HL-60 (cell line): Measurements from ENCODE around the gene KCNJ3.

Experiments used
- GABPA ChIP-seq: IDR thresholded peaks from 2 replicates; pipeline ENCODE4 v1.6.1; 2012; ENCODE audit warnings: low read depth
- POLR2AphosphoS5 ChIP-seq: IDR thresholded peaks from 2 replicates; pipeline ENCODE4 v1.6.1; 2012; ENCODE audit warnings: low read depth
- TF ChIP-seq, protein P1 (sequence below): IDR thresholded peaks from one replicate; pipeline ENCODE4 v1.5.1; 2011; ENCODE audit warnings: low read length, control low read depth, inconsistent platforms; ENCODE audit not compliant: insufficient read depth
- TF ChIP-seq, protein P2 (sequence below): IDR thresholded peaks from 2 replicates; pipeline ENCODE4 v1.6.1; 2012; ENCODE audit warnings: low read depth; ENCODE audit not compliant: insufficient replicate concordance

DNA sequence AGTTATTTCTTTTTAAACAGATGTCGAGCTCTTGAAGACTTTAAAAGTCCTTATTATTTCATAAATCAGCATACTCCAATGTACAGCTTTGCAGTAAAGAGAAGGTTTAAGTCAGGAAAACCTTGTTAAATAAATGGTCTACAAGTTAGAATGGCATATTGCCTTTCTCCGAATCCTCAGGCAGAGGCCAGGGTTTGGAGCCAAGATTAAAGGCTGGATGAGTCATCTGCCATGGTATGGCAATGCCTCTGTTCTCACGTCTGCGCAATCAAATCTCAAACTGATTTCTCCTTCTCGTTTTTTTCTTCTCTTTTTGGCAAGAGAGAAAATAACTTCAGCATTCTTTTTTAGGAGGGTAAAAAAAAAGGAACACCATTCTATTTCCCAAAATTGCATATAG, 5.6 kb upstream of the KCNJ3 start:
- TF ChIP-seq, protein P1, sequence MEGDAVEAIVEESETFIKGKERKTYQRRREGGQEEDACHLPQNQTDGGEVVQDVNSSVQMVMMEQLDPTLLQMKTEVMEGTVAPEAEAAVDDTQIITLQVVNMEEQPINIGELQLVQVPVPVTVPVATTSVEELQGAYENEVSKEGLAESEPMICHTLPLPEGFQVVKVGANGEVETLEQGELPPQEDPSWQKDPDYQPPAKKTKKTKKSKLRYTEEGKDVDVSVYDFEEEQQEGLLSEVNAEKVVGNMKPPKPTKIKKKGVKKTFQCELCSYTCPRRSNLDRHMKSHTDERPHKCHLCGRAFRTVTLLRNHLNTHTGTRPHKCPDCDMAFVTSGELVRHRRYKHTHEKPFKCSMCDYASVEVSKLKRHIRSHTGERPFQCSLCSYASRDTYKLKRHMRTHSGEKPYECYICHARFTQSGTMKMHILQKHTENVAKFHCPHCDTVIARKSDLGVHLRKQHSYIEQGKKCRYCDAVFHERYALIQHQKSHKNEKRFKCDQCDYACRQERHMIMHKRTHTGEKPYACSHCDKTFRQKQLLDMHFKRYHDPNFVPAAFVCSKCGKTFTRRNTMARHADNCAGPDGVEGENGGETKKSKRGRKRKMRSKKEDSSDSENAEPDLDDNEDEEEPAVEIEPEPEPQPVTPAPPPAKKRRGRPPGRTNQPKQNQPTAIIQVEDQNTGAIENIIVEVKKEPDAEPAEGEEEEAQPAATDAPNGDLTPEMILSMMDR = no peak
- TF ChIP-seq, protein P2, sequence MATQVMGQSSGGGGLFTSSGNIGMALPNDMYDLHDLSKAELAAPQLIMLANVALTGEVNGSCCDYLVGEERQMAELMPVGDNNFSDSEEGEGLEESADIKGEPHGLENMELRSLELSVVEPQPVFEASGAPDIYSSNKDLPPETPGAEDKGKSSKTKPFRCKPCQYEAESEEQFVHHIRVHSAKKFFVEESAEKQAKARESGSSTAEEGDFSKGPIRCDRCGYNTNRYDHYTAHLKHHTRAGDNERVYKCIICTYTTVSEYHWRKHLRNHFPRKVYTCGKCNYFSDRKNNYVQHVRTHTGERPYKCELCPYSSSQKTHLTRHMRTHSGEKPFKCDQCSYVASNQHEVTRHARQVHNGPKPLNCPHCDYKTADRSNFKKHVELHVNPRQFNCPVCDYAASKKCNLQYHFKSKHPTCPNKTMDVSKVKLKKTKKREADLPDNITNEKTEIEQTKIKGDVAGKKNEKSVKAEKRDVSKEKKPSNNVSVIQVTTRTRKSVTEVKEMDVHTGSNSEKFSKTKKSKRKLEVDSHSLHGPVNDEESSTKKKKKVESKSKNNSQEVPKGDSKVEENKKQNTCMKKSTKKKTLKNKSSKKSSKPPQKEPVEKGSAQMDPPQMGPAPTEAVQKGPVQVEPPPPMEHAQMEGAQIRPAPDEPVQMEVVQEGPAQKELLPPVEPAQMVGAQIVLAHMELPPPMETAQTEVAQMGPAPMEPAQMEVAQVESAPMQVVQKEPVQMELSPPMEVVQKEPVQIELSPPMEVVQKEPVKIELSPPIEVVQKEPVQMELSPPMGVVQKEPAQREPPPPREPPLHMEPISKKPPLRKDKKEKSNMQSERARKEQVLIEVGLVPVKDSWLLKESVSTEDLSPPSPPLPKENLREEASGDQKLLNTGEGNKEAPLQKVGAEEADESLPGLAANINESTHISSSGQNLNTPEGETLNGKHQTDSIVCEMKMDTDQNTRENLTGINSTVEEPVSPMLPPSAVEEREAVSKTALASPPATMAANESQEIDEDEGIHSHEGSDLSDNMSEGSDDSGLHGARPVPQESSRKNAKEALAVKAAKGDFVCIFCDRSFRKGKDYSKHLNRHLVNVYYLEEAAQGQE = no peak
- TF ChIP-seq POLR2AphosphoS5 (no peak), GABPA (no peak)
